Hematopoietic multipotent progenitor cell treated with erythropoietin and hydrocortisone succinate and interleukin-3 and kit ligand, for 4 days (in vitro differentiated cells): Measurements from ENCODE around the gene SART3.
"Not testable (repeated sequence)": the region's sequence is repeated elsewhere in the genome, so short reads cannot be mapped to it uniquely, and the experiment has no call there.

ENCODE experiments used
- DNase-seq: peaks from one replicate; pipeline ENCODE4 v3.0.0-alpha.2; 2015

SART3 gene

GRCh38 chr12:108485371-108485770, 75.6 kb downstream of the SART3 start:
- not testable (repeated sequence) for DNase-seq

DNA sequence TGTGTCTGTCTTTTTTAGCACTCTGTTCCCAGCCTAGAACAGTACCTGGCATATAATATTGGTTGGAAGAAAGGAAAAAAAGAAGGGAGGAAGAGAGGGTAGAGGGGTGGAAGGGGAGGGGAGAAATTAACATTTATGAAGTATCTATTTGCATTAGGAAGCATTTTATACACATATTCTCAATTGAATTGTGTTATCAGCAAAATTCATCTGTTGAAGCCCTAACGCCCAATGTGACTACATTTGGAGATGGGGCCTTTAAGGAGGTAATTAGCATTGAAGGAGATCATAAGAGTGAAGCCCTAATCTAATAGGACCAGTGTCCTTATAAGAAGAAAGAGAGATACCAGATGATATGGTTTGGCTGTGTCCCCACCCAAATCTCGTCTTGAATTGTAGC, 76.1 kb downstream of the SART3 start:
- DNase-seq, result no peak

GRCh38 chr12:108484431-108484830, 76.5 kb downstream of the SART3 start:
- DNase-seq, result no peak

DNA sequence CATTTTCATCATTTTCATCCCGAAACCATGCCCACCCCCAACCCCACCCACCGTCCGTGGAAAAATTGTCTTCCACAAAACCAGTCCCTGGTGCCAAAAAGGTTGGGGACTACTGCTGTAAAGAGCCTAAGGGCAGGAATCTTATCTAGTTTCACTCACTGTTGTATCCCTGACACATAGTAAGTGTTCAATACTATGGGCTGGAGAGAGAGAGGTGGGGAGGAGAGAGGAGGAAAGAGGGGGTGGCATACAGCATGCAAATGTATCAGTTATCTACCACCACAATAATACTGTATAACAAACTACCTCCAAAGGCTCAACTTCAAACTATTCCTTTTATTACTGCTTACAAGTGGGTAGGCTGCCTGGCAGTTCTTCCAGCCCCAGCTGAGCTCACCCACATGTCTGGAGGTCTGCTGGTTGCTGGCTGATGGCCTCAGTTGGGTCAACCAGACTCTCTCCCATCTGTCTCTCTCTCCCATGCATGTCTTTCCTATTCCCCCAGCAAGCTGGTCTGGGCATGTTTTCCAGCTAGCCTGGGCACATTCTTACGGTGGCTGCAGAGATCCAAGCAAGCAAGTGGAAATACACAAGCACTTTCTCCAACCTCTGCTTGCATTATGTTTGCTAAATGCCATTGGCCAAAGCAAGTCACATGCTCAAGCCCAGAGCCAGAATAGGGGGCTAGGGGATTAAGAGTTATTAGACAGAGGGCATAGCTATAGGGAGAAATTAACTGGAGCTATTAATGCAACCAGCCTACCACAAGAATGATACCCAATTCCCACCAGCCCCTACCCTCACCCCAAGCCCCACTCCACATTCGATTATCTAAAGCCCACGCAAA, 77.5 kb downstream of the SART3 start:
- DNase-seq, result no peak

DNA sequence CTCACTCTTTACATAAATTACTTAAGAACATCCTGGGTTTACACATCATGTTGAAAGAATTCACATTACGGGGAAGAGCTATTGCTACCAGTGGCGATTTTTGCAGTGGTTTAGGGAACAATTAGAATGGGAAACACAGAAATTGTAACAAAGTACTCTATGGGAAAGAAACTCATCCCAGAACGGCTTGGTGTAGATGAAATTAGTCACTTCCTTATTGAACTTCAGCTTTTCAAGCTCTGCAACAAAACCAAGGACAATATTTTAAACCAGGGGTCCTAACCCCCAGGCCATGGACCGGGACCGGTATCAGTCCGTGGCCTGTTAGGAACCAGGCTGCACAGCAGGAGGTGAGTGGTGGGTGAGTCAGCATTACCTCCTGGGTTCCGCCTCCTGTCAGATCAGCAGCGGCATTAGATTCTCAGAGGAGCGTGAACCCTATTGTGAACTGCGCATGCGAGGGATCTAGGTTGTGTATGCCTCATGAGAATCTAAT, 78.2 kb downstream of the SART3 start:
- DNase-seq, result no peak

DNA sequence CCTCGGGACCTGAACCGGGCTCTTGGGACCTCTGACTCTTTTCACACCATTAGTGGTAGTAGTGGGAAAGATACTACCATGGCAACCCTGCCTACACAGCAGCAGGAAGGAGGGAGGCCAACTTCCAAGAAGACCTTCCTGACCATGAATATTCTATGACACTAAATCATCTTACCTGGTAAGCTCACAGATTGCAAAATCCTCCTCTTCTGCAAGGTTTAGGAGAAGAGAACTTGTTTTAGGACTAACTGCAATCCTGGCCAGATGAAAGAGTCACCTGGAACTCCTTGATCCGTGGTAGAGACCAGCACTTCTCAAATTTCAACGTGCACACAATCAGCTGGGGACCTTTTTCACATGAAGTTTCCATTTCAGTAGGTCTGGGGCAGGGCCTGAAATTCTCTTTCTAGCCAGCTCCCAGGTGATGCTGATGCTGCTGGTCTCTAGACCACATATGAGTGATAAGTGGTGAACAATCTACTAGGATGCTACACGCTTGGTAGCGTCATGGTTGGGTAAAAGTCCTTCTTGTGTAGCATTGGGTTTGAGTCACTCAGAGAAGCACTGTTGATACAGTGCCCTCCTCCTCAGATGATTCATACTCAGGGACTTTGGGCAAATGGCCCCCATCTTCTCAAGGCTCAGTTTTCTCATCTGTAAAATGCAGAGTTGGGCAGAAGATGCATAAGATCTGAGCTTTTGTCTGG, 81.5 kb downstream of the SART3 start:
- DNase-seq, result no peak

GRCh38 chr12:108478611-108479206, 82.3 kb downstream of the SART3 start:
- no peak for DNase-seq

DNA sequence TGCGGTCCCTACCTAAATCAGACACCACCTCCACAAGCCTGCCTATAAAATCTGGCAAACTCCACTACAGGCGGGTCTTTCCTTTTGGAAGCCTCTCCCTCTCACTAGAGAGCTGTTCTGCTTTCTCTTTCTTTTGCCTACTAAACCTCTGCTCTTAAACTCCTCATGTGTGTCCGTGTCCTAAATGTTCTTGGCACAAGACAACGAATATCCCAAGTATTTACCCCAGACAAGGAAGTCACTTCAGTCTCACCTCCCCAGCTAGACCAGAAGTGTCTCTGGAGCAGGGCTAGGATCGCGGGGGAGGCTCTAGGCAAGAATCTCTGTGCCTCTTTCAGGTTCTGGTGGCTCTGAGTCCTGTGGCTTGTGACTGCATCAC, 83.1 kb downstream of the SART3 start:
- no peak for DNase-seq

DNA sequence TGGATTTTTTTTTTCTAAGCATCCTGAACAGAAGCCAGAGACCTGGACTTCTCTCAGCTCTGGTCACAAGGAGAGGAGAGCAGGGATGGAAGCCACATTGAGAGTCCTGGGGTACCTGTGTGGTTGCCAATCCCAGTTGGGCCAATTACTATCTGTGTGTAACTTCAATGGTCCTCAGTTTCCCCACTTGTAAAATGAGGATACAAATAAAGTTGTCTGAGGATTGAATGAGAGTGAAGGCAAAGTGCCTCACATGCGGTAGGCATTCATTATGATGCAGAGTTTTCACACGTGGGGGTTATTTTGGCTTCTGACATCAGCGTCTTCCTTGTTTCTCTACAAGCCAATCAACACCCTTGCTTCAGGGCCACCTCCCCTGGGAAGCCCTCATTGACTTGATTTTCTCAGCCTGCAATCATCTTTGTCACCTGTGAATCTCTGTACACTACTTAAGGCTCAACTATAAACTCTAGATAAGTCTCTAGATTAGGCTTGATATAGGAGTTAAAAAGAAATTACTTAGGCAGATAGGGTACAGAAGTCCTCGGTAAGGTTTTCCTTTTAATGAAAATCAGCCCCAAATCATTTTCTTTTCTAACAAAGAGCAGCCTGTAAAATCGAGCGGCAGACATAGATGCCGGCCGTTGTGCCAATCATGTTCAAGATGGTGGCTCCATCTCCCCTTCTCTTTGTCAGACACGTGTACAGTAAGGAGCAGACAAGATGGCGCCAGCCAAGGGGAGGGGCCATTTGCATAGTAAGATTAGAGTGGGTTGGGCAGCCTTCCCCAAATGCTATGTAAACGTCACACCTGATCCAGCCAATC, 83.7 kb downstream of the SART3 start:
- DNase-seq, result no peak

GRCh38 chr12:108475396-108475795, 85.6 kb downstream of the SART3 start:
- DNase-seq, result no peak

- no peak for DNase-seq
Observed at GRCh38 chr12:108473400-108474055, 87.4 kb downstream of the SART3 start.
